CD4-positive, alpha-beta T cell treated with Interleukin-4 for 4 hours (primary cell): Measurements from ENCODE around the gene TGFBR1.
"Not testable (repeated sequence)": the region's sequence is repeated elsewhere in the genome, so short reads cannot be mapped to it uniquely, and the experiment has no call there.

Experiments used
- DNase-seq: peaks from one replicate; pipeline ENCODE4 v3.0.0-alpha.2; 2020

Gene TGFBR1

GRCh38 chr9:99192786-99193465 lies 88.0 kb downstream of the TGFBR1 start:
- DNase-seq, result no peak

- no peak for DNase-seq
These were observed 88.5 kb downstream of the TGFBR1 start for GRCh38 chr9:99193466-99193821.

GRCh38 chr9:99196484-99196883 lies 91.6 kb downstream of the TGFBR1 start:
- not testable (repeated sequence) for DNase-seq

GRCh38 chr9:99197124-99197630 lies 92.3 kb downstream of the TGFBR1 start:
- no peak for DNase-seq

- no peak for DNase-seq
These were observed 93.1 kb downstream of the TGFBR1 start for GRCh38 chr9:99197987-99198386.

- DNase-seq, result no peak
These were observed 95.1 kb downstream of the TGFBR1 start for GRCh38 chr9:99199938-99200539.

GRCh38 chr9:99201603-99202002 lies 96.7 kb downstream of the TGFBR1 start:
- DNase-seq, result no peak
